Omental fat pad (tissue), 4 donors: Measurements from ENCODE around the gene ULBP2. TPM values are rescaled to one million over a fixed set of nuclear protein-coding genes. Genes with fewer than 3 reads are reported as not detected.

Source experiments
- total RNA-seq, 4 donors: library from RNA; depleted of rRNA; stranded (reverse); fragments of >200 nt; gene quantifications; one replicate each; pipeline ENCODE4 v1.1.0, GENCODE V29; 2016

ULBP2 gene
- total RNA-seq, 4 donors from 2014 or later, result 1.1 to 2.5 (median 1.2) TPM; not detected in 1

Other genes starting within 250 kb of the ULBP2 start
- 10 to 100 TPM; 18.8 to 39.2 (median 26.3) TPM for gene LATS1, start 223.9 kb upstream of the ULBP2 start, total RNA-seq
- 10 to 100 TPM; 10.5 to 22.7 (median 12.9) TPM for gene NUP43, start 195.5 kb upstream of the ULBP2 start, total RNA-seq
- 100 to 1,000 TPM in 2 of 4 donors, 10 to 100 TPM in 2; 89.7 to 108 (median 102) TPM for gene PCMT1, start 192.3 kb upstream of the ULBP2 start, total RNA-seq
- gene LRP11, start 77.7 kb upstream of the ULBP2 start, total RNA-seq, result 10 to 100 TPM; 30.5 to 39.4 (median 33.5) TPM
- gene RAET1E, start 43.9 kb upstream of the ULBP2 start, total RNA-seq, result 10 to 100 TPM in 1 of 4 donors, 1 to 10 TPM in 3; 1.4 to 17.5 (median 2.7) TPM
- 10 to 100 TPM in 2 of 4 donors, 1 to 10 TPM in 1, not detected in 1; 3.6 to 19.5 (median 10.8) TPM for gene RAET1G, start 18.9 kb upstream of the ULBP2 start, total RNA-seq
- under 1 TPM in 2 of 4 donors, not detected in 2; 0.25 to 0.37 TPM for gene ULBP1, start 21.9 kb downstream of the ULBP2 start, total RNA-seq
- not detected for gene RAET1L, start 83.5 kb downstream of the ULBP2 start, total RNA-seq
- gene ULBP3, start 127.1 kb downstream of the ULBP2 start, total RNA-seq, result 1 to 10 TPM; 1.7 to 3.5 (median 2.2) TPM
- 1 to 10 TPM in 1 of 4 donors, under 1 TPM in 1, not detected in 2; 0.31 to 1.1 TPM for gene PPP1R14C, start 201.0 kb downstream of the ULBP2 start, total RNA-seq